Gastroesophageal sphincter (tissue), 3 donors: ENCODE results near the gene KAZN.

Experiments
- CTCF ChIP-seq, 4 experiments: fragments of 200-600 bp in 2 of 4; fragments of 450-650 bp in 2 of 4; sonication (generic) in 1 of 4; IDR thresholded peaks; one replicate each; pipeline ENCODE4 v1.5.1; 2017 to 2019; ENCODE audit warnings: antibody characterized with exemption in 4 of 4, mild to moderate bottlenecking in 2 of 4, moderate library complexity in 2 of 4
- POLR2AphosphoS5 ChIP-seq: sonication (generic); formaldehyde crosslinking; IDR thresholded peaks from one replicate; pipeline ENCODE4 v1.6.1; 2017; ENCODE audit warnings: antibody characterized with exemption

DNA sequence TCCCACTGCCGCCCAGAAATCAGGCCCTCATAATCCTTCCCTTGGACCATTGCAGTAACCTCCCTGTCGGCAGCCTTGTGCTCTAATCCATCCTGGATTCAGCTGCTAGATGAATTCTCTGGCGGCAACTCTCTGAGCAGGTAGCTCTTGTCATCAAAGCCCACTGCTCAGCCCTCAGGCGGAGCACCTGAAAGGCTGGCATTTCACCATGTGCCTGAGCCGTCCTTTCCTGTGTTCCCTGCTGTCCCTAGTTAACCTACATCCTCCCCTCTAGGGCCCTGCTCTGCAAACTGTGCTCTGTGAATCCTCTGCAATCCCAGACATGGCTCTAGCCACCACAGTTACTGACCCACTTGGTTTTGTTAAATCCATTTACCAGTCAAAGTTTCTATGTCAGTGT is 118.0 kb downstream of the KAZN start:
- TF ChIP-seq CTCF (IDR thresholded peaks at IDR 0.05) (no peak), POLR2AphosphoS5 (no peak)
